CD4-positive, alpha-beta T cell treated with Interleukin-4 for 1 hour (primary cell): ENCODE data around the gene RPL10.

Source experiments
- DNase-seq, 2 donors: peaks; one replicate each; pipeline ENCODE4 v3.0.0-alpha.2; 2020 to 2022

Gene RPL10

DNA sequence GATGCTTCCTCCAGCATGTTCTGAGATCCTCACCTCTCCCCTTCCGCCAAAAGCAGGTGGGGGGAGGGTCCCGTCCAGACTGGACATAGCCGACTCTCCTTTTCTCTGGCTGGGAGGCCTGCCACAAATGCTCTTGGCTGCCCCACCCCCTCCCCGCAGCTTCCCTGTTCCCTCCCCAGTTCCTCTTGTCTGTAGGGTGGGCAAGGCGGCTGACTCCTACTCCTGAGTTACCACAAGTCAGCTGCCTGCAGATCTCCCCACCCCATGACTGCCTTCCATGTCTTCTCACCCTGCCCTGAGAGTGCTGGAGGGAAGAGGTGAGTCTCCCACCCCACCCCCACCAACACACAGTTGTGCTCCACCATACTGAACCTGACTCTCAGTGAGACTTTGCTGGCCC lies 33.2 kb downstream of the RPL10 start:
- peak in 1 of 2 donors; percentile 35 for DNase-seq

- no peak for DNase-seq
Observed at GRCh38 chrX:154432210-154432609, 34.0 kb downstream of the RPL10 start.

GRCh38 chrX:154433605-154434004 lies 35.4 kb downstream of the RPL10 start:
- DNase-seq = no peak

DNA sequence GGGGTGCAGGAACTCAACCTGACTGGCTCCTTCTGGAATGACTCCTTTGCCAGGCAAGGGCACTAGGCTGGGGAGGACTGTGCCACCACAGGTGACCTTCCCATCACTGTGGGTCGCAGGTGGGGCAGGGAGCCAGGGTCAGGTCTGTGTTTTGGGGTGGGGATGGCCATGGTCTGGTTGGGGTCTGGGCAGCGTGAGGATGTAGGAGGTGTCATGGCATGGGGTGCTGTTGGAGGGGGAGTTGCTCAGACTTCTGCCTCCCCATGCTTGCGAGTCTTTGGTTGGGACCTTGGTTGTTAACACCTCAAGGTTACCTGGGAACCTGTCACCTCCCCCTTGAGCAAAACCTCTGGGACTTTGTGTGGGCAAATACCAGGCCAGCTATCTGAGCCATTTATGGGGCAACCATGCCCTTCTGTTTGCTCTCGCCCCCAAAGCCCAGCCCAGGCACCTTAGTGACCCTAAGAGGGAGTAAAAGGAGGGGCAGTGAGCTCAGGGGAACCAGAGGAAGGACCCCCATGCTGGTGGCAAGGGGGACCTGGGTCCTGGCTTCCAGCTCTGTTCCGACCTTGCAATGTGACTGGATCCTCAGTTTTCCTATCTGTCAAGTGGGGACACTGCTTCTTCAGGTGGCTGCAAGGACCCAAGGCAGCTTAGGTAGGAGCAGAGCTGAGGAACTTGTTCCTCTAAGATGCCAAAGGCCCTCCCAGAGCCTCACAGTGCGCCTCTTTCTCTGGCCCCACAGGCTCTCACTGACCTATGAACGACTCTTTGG lies 36.4 kb downstream of the RPL10 start:
- DNase-seq = no peak

GRCh38 chrX:154435171-154435733 lies 37.1 kb downstream of the RPL10 start:
- no peak for DNase-seq

DNA sequence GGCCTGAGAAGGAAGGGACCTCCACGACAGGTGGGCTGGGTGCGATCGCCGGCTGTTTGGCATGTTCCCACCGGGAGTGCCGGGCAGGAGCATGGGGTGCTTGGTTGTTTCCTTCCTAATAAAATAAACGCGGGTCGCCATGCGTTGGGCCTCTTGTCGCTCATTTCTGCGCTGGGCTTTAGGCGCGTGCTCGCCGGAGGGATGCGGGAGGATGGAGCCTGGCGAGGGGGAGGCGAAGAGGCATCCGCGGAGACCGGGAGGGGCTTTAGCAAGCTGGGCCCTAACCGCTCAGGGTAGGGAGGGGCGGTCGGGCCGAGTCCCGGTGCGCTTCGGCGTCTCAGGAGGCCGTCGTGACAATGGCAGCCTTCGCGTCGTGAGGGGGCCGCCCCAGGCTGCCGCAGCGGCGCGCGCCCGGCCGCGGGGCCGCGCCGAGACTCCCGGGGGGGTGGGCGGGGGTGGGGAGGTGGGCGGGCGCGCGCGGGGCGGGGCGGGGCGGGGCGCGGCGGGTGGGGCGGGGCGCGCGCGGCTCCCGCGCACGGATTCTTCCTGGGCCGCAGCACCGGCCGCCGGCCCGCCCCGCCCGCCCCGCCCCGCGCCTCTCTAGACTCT lies 38.3 kb downstream of the RPL10 start:
- peak; percentile 48 to 71 for DNase-seq

GRCh38 chrX:154436983-154437752 lies 39.0 kb downstream of the RPL10 start, which contains the start of gene GDI1:
GDI1 (plus strand) TSS chrX:154437154; CDS start chrX:154437255, 101 bp downstream.
- DNase-seq = peak; percentile 54 to 65

DNA sequence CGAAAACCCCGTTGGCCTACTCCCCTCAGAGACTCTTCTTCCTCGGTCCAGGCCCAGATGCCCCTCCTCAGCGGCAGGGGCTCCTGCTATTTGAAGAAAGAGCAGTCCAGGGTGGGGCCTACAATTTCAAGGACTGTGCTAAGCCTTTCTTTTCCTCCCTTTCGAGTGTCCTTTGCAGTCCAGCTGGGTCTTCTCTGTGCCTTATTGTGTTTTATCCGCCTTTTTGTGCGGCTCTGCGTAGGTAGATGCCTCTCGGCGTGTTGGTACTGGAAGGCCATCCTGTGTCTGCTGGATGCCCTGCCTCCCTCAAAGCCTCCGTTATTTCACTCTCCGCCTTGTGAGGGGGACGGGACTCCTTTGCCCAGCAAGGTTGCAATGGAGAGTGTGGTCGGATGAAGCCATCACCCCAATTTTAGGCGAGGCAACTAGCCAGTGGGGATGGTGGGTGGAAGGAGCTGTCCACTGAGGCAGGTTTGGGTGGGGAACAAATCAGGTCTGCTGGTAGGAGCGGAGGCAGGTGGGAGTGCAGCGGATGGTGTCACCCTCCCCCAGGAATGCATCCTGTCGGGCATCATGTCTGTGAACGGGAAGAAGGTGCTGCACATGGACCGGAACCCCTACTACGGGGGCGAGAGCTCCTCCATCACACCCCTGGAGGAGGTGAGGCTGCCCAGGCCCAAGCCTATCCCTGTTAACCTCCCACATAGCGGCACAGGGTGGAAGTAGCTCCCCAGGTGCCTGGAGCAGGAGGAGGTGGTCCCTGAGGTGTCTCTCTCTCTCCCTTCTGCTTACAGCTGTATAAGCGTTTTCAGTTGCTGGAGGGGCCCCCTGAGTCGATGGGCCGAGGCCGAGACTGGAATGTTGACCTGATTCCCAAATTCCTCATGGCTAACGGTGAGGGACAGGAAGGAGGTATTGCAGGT lies 40.1 kb downstream of the RPL10 start:
- no peak for DNase-seq

- DNase-seq = no peak
Observed at GRCh38 chrX:154439841-154440240, 41.7 kb downstream of the RPL10 start.

DNA sequence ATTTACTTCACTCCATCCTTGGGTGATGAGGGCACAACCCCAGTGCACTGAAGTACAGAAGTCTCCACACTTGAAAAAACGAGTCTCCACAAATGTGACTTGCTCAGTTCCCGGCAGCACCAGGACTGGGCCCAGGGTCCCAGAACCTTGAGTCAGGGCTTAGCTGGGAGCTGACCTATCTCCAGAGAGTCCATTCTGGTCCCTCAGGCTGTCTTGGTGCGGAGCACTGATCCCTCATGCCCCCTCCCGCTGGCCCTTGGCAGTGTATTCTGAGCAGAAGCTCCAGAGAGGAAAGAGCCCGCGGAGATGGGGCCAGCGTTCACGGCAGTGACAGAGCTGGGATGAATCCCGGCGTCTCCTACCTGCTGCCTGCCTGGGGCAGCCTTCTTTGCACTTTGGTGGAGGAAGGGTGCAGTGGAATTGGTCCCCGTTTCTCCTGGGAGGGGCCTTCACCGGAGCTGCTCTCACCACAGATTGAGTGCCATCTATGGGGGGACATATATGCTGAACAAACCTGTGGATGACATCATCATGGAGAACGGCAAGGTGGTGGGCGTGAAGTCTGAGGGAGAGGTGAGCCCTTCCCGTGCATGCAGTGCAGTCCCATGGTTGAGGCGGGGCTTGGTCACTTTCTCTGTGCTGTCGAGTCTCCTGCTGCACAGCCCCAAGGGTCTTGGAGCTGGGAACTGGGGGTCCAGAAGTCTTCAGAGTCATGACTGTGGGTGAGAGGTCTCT lies 42.6 kb downstream of the RPL10 start:
- DNase-seq = no peak

DNA sequence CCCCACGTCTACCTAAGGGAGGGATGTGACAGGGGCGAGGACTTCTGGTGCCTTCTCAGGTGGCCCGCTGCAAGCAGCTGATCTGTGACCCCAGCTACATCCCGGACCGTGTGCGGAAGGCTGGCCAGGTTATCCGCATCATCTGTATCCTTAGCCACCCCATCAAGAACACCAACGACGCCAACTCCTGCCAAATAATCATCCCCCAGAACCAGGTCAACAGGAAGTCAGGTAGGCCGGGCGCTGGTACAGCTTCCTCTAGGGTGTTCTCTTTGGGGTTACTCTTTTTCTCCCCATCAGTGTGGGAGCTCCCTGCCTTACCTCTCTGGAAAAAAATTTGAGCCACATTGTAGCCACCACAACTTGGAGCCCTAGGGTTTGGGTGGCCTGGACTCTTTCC lies 43.4 kb downstream of the RPL10 start:
- no peak for DNase-seq

DNA sequence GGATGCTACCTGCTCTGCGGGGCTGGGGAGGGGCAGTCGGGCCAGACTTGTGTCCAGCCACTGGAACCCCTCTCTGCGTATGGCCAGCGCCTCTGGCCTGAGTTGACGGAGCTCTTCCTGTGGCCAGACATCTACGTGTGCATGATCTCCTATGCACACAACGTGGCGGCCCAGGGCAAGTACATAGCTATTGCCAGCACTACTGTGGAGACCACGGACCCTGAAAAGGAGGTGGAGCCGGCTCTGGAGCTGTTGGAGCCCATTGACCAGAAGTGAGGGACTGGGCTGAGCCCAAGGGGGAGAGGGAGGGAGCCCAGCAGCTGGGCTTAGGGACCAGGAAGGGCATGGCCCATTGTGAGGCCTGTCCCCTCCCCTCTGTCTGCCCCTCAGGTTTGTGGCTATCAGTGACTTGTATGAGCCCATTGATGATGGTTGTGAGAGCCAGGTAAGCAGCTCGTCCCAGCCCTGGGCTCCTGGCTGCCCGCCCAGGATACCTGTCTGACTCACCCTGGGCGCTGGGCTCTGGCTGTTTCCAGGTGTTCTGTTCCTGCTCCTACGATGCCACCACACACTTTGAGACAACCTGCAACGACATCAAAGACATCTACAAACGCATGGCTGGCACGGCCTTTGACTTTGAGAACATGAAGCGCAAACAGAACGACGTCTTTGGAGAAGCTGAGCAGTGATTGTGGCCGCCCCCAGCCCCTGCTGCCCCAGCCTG lies 44.0 kb downstream of the RPL10 start:
- no peak for DNase-seq

- DNase-seq = no peak
Observed at GRCh38 chrX:154443479-154443910, 45.3 kb downstream of the RPL10 start.

DNA sequence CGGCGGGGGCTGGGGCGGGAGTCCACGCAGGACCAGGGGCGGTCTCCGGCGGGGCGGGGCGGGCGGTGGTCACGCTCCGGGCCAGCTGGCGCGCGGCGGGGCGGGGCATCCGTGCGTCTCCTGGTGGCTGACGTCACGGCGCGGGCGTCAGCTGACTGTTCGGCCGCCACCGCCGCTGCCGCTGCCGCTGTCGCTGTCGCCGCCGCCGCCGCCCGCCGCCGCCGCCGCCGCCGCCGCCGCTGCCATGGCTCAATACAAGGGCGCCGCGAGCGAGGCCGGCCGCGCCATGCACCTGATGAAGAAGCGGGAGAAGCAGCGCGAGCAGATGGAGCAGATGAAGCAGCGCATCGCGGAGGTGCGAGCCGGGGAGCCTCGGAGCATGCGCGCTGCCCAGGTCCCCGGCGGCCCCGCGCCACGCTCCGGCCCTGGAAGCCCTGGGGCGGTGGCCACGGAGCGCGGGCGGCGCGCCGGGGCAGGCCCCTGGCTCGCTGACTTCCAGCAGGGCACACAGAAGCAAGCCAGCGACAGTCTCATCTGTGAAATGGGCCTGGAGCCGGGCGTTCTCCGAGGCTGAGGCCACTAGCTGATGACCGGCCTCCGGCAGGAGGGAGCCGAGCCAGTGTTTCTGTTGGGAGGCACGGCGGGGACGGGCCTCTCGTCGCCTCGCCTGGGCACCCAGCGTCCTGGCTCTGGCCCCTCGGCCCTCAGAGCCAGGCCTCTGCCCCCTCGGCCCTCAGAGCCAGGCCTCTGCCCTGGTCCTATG lies 46.0 kb downstream of the RPL10 start, which contains the start of gene FAM50A:
FAM50A (plus strand) TSS at position 150 of the 763 bp plus-strand sequence; CDS start at position 245, 95 bp downstream.
- peak; percentile 71 to 76 for DNase-seq

GRCh38 chrX:154444755-154445246 lies 46.6 kb downstream of the RPL10 start:
- no peak for DNase-seq

DNA sequence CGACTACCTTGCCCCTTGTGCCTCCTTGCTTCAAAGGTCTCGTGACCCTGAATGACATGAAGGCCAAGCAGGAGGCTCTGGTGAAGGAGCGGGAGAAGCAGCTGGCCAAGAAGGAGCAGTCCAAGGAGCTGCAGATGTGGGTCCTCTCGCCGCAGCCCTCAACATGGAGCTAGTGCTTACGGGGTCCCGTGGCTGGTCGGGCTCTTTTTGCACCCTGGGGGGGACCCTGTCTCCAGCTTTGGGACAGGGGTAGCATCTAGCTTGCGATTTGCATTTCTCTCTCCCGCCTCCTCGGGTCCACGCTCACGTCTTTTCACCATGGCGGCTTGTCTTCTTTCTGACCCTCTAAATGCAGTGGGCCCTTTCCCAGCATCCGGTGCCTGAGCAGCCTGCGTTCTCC lies 47.6 kb downstream of the RPL10 start:
- DNase-seq = no peak

GRCh38 chrX:154446430-154446829 lies 48.3 kb downstream of the RPL10 start:
- no peak for DNase-seq

GRCh38 chrX:154448484-154448883 lies 50.3 kb downstream of the RPL10 start:
- no peak for DNase-seq

GRCh38 chrX:154449618-154450017 lies 51.4 kb downstream of the RPL10 start:
- DNase-seq = no peak

DNA sequence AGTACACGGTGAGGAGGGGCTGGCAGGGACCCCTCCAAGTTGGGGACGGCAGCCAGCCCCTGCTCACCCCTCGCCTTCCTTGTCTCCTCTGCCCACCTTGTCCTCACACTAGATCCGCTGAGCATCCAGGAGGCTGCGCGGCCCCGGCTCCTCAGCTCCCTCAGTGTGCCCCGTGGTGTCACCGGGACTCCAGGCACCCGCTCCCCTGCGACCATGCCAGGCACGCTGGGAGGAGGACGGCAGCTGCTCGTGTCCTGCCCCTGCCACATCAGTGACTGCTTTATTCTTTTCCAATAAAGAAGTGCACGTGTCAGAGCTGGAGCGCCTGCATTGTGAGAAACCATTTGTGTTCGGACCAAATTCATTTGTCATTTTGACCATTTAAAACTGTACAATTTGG lies 52.1 kb downstream of the RPL10 start:
- DNase-seq = no peak
